ELR (cell line): Measurements from ENCODE around the gene RGPD6.
"Not testable (repeated sequence)": the region's sequence is repeated elsewhere in the genome, so short reads cannot be mapped to it uniquely, and the experiment has no call there.

Experiments
- DNase-seq: peaks from one replicate; pipeline ENCODE4 v3.0.0-alpha.2; 2015; ENCODE audit warnings: low read depth

Gene RGPD6

DNA sequence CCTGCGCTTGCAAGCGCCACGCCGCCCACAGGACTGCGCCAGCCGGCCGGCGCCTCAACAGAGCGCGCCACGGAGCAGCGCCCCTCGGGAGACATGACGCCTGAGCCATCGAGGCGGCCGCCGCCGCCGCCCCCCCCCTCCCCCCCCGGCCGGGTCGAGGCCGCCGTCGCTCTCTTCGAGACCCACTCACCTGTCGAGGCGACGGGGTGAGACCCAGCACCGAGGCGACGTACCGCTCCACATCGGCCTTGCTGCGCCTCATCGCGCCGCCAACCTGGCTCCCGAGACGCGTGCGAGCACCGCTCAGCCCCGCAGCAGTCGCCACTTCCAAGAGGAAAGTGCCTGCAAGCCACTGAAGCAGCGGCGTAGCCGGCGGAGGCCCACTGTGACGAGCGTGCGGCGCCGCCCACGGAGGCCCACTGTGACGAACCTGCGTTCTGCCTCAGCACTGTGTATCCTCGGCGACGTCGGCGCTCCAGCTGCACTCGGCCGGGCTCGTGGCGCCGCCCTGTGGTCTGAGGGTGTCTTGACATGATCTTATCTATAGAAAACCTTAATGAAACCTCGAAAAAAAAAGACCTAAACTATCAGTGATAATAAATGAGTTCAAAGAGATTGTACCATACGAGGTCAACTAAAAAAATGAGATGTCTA lies at the start of gene RGPD6:
RGPD6 (minus strand) TSS at position 460 of the 654 bp plus-strand sequence; CDS start at position 262, 198 bp downstream.
- not testable (repeated sequence) for DNase-seq

DNA sequence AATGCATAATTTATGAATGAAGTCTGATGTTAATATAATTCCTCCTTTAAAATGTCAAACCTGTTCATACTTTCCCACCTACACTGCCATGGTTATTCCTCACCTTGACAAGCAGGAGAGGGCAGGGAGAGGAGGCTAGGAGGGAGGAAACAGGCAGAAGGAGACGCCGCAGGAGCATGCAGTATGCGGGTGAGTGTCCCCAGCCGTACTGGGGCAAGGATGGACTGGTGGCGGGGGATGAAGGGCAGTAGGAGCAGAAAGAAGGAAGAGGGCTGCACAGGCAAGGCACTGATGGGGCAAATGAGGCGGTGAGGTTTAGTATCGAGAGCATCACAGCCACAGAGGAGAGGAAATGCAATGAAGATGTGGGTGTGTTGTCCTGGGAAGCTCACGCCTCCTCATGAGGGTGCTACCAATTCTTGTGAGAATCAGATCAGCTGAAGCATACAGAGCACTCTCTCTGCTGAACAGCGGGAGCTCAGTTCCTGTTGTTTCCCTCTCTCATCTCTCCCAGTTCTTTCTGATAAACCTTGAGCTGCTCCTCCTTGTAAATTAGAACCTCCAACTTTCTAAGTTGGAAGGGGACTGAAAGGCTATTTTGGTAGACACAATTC lies 42.4 kb upstream of the RGPD6 start:
- not testable (repeated sequence) for DNase-seq

DNA sequence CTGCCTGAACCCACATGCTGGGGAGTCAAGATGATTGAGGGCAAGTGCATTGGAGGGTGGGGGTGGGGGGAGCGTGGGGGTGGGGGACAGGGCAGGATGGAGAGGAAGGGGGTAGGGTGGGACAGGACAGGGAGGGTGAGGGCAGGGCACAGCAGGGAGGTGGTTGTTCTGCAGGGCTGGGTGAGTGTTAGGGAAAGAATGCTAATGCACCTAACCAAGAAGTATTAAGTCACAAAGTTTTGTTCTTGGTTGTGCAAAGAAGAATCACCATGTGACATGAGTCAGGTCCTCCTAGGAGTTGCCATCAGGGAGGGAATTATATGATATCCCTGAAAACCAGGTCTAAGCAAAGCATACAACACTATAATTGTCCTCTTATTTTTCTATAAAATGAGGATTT lies 36.9 kb upstream of the RGPD6 start:
- not testable (repeated sequence) for DNase-seq

DNA sequence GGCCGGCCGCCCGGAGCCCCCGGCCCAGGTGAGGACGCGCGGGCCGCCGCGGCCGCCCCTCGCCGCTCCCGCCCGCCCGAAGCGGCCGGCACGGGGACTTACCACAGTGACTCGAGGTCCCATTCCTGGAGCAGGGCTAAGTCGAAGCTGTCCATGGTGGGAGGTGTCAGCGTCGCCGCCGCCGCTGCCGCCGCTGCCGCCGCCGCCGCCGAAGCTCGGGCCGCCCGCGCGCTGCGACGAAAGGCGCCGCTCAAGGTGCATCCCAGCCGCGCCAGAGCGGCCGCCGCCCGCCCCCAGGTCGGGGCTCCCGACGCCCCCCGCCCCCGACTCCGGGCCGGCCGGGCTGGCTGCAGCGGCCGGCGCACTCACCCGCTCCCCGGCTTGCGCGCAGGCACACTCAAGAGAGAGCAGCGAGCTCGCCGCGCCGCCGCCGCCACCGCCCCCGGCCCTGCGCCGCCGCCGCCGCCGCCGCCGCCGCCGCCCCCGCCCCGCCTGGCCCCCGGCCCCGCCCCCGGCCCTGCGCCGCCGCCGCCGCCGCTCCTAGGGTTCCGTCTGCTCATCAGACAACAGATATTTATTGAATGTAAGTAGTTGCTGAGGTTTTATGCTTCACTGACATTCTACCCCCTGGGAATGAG lies 33.7 kb upstream of the RGPD6 start:
- not testable (repeated sequence) for DNase-seq

GRCh38 chr2:110609843-110610612 lies 33.0 kb upstream of the RGPD6 start:
- DNase-seq, result not testable (repeated sequence)

DNA sequence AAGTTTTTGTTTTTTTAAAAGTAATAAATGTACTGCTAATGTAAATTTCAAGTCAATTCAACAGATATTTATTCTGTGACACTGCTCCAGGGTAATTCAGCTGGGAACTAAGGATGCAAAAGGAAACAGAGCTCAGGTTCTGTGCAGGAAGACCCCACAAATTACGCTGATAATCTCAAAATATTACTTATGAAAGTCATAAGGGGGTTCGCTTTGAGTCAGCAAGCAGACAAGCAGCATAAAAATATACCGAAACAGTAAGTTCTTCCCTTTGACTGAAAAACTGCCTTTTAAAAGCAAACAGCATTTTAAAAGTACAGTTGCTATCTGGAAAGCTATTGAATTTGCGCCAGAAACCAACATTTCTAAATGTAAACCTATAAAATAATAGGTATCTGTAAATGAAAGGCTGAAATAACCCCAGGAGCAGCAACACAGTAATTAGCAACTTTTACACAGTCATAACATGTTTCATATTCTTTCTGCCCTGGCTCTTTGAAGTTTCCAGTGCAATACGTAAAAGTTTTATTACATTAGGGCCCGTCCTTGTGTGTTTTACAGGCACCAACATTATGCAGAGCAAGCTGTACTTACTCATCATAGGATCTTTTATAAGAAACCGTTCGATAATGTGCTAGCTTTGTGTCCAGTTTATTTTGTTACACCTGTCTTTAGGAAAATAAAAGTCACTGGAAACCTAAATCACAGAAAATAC lies 31.9 kb upstream of the RGPD6 start:
- DNase-seq, result not testable (repeated sequence)

DNA sequence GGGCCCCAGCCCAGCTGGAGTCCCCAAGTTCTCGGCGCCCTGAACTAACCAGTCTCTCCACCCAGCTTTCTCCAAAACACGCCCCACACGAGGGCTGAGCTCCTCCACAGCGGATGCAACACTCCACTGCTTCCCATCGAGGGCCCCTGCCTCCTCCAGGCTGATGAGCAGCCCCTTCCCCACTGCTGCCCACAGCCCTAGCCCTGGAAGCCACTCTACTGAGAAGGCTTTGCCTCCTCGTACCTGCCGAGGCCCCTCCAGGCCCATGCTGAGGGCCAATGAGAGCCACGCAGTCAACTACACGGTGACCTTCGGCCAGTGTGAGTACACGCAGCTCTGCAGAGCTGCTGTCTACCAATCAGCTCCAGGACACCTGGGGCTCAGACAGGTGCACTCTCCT lies 28.0 kb upstream of the RGPD6 start:
- DNase-seq, result not testable (repeated sequence)

DNA sequence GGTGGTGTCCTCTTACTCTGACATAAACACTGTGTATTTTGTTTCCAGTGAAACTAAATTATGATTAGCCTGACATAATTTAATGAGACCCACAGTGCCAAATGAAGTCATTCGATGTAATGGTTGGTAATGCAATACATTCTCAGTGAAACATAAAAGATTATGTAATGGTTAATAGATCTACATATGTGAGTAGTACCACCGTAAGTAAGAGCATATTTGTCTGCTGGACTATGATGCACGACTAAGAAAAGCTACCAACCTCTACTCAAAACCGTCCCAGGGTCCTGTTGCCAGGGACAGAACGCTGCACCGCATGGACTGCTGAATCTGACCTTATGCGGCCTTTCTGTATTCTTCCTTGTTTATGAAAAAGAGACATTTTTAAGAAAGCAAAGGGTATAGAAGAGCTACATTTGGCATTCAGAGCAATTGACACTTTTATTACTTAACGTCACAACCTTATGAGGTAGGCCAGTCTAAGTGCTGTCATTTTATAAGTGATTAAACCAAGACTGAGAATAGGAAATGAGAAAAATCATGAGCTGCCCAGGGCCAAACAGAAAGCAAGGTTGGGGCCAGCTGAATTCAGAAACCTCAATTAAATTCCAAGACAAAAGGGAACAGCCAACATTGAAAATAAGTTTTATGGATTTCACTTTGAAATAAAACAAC lies 27.0 kb upstream of the RGPD6 start:
- DNase-seq, result not testable (repeated sequence)

- DNase-seq, result not testable (repeated sequence)
These were observed 25.1 kb upstream of the RGPD6 start for GRCh38 chr2:110602139-110602538.

DNA sequence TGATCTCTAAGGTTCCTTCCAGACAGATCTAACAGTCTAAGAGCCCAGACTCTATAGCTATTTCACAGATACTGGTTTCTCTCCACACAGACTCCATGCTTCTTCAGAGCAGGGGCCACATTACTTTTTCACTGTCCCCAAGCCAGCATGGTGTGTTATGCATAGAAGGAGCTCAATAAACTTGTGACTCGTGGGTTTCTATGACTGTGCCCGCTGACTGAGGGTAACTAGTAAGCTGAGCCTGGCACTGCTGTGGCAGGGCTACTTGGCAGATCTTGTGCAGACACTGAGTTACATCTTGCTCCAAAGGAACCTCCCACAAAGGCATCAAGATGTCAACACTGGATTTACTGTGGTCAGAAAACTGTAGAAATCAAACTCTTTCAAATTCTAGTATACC lies 15.0 kb upstream of the RGPD6 start:
- not testable (repeated sequence) for DNase-seq

DNA sequence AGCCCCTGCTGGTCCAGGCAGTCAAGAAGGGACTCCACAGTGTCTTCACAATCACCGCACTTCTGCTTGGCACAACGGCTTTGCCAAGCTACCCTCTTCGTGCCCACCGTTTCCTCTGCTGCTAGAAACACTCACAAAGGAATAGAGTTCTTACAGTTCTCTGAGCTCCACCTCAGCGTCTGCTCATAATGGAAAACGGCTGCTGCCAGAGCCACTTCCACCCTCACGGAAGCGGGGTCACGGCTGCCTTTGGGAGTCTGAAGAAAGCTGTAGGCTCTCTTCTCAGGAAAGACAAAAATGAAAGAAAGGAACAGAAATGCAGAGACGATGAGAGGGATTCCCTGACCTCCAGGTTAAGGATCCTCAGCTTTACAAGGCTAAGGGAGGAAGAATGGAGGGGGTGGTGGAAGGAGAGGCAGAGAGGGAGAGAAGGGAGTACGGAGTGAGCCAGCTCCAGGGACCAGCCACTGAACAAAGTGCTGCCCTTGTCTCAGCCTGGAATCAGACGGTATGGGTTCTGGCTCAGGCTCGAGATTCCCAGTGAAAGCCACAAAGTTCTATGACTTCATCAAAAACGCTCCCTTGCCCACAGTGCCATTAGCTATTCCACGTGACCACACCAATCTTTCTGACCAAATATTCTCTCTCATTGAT lies 12.8 kb upstream of the RGPD6 start:
- DNase-seq, result not testable (repeated sequence)

GRCh38 chr2:110588520-110588919 lies 11.5 kb upstream of the RGPD6 start:
- DNase-seq, result not testable (repeated sequence)

DNA sequence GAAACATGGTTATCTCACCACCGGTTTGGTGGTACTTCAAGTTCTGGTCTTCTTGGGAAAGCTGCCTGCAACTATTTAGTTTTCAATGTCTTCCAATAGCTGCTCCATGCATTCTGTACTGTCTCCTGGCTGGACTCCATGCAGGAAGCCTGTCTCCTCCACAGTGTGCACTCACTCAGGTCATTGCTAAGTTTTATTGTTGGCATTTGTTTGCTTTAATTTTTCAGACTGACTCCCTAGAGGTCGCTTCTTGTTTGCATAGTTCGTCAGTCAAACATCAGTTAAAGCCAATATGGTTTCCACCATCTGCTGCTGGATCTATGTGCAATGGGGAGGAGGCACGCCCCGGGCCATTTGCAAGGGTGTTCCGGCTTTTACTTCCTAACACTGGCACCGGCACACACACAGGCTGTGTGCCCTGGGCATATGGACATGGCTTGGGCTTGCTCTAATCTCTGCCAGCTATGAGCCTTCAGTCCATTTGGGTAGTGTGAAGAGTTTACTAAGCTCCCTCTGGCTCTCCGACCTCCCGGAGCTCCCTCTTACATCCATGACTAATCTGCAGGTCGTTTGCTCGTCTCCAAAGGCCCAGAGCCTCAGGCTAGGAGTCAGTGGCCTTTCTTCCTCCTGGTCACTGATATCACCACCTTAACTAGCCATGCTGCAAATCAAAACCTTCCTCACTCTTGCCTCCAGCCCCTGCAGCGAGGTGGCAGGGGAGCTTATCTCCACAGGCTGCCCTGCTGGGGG lies 2.4 kb upstream of the RGPD6 start:
- not testable (repeated sequence) for DNase-seq

DNA sequence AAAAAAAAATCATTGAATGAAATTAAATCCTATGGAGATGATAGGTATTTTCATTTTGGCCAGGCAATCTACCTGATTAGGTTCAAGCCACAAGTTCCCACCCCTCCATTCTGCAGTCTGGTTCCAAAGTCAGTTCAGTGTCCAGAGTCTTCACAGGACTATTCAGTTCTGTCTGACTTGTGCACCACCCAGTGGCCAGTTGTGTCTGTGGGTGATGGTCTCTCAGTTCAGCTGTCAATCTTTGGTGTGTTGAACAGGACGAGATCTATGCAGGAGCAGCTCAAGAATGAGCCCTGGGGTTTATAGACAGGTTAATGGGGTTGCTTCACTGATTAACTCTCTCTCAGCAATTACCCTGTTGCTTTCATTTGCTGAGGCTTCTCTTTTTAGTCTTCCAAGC lies 1.4 kb upstream of the RGPD6 start:
- DNase-seq, result not testable (repeated sequence)

DNA sequence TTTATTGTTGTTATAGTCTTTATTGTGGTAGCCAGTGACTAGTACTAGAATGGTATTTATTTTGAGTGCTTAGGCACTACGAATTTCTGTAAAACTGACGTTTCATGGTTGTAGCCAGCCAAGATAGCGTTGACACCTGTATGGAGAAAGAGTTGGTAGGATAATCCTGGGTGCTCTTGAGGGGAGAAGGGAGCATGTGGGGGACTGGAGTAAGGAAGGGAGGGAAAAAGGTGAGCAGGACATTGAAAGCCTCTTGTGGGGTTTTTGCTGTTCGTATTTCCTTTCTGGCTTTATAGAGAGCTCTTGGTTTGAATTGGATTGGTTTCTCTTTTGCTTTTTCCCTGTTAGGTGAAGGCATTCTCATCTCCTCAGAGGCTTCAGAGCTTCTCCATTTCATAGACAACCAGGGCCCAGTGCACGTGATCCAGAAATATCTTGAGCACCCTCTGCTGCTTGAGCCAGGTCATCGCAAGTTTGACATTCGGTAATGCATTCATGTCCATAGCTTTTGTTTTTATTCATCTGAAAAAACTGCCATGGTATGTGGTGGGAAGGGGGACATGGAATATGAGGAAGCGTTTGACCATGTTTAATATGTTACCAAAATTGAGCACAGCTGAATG lies 77.2 kb downstream of the RGPD6 start:
- DNase-seq, result not testable (repeated sequence)

DNA sequence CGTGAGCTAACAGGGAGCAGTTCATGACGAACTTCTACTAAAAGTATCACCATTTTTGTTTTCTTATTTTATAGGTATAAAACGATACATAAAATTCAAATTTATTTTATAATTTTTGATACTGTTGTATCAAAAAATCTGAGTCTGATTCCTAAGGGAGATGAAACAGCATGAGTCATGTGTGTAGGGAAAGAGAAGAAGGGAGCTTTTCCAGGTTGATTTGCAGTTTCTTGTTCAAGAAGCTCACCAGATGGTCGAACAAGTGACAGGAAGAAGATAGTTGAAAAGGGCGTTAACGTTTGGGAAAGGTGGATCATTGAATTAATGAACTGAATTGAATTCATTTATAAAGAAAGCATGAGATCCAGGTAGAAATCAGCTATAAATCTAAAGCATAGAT lies 81.0 kb downstream of the RGPD6 start:
- DNase-seq, result not testable (repeated sequence)

- not testable (repeated sequence) for DNase-seq
These were observed 82.5 kb downstream of the RGPD6 start for GRCh38 chr2:110494488-110494887.

DNA sequence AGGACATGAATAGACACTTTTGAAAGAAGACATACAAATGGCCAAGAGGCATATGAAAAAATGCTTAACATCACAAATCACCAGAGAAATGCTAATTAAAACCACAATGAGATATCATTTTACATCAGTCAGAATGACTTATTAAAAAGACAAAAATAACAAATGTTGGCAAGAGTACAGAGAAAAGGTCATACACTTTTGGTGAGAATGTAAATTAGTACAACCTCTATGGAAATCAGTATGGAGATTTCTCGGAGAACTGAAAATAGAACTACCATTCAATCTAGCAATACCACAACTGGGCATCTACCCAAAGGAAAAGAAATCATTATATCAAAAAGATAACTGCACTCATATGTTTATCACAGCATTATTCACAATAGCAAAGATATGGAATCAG lies 88.0 kb downstream of the RGPD6 start:
- not testable (repeated sequence) for DNase-seq

- not testable (repeated sequence) for DNase-seq
These were observed 94.3 kb downstream of the RGPD6 start for GRCh38 chr2:110482697-110483096.
